Astrocyte of the spinal cord (primary cell): ENCODE data around the gene FBXL15.

Experiments used
- DNase-seq: peaks from one replicate; pipeline ENCODE4 v3.0.0; 2011; ENCODE audit warnings: low read depth, low spot score
- H3K4me3 ChIP-seq: 2 replicates; pipeline ENCODE4 v1.5.1; 2011; ENCODE audit warnings: low read depth, mild to moderate bottlenecking, low read length, moderate library complexity
- in situ Hi-C: cut with HindIII; loops from 2 replicates; pipeline ENCODE4 v1.10.0; 2017; ENCODE audit warnings: low sequenced_read_pairs
- TF ChIP-seq, protein P1 (sequence below): IDR thresholded peaks from 2 replicates; pipeline ENCODE4 v1.5.1; 2012; ENCODE audit warnings: low read depth, mild to moderate bottlenecking, low read length, inconsistent platforms

The FBXL15 gene

DNA sequence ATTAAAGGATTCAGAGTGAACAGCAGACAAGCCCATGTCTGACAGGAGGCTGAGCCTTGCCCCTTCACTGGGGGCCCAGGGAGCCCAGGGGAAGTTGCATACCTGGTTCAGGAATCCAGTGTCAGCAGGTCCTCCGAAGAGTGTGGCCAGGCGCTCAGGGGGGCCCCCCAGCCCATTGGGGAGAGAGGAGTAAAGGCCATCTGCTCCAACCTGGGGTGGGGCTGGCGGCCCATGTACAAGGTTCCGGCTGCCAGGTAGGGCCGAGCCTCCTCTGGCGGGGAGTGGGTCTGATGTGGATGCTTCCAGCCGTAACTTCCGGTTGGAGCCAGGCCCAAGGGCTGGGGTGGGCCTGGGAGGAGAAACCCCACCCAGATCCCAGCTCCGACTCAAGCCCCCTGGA is 4.4 kb upstream of the FBXL15 start:
- no peak for DNase-seq
- H3K4me3 ChIP-seq = no peak overlapping the region
- TF ChIP-seq, protein P1, sequence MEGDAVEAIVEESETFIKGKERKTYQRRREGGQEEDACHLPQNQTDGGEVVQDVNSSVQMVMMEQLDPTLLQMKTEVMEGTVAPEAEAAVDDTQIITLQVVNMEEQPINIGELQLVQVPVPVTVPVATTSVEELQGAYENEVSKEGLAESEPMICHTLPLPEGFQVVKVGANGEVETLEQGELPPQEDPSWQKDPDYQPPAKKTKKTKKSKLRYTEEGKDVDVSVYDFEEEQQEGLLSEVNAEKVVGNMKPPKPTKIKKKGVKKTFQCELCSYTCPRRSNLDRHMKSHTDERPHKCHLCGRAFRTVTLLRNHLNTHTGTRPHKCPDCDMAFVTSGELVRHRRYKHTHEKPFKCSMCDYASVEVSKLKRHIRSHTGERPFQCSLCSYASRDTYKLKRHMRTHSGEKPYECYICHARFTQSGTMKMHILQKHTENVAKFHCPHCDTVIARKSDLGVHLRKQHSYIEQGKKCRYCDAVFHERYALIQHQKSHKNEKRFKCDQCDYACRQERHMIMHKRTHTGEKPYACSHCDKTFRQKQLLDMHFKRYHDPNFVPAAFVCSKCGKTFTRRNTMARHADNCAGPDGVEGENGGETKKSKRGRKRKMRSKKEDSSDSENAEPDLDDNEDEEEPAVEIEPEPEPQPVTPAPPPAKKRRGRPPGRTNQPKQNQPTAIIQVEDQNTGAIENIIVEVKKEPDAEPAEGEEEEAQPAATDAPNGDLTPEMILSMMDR = no peak
- in situ Hi-C loops = no loop called here

DNA sequence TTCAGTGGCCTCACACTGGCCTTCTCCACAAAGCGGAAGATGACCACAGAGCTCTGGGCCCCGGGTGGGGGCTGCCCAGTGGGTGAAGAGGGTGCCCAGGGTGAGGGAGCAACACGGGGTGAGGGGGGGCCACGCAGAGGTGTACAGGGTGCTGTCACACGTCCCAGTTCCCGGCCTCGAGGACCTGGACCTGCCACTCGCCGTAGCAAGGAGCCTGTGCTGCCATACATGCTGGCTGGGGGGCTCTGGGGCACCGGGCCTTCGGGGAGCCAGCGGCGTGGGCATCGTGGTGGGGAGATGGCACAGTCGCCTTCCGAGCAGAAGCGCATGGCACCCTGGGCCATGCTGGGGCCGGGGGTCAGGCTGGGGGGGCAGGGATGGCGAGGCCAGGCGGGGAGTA is 3.9 kb upstream of the FBXL15 start:
- DNase-seq = no peak
- TF ChIP-seq, protein P1 = no peak
- no peak overlapping the region for H3K4me3 ChIP-seq
- in situ Hi-C loops = no loop called here

GRCh38 chr10:102418622-102419268 is 1.9 kb upstream of the FBXL15 start, which contains the start of gene PSD:
Gene PSD (minus strand): TSS chr10:102418785. CDS start chr10:102417038, 1,747 bp downstream.
- in situ Hi-C loops = no loop called here
- TF ChIP-seq, protein P1 = no peak
- DNase-seq = no peak
- peak within 1 kb of the TSS; percentile 82 for H3K4me3 ChIP-seq

DNA sequence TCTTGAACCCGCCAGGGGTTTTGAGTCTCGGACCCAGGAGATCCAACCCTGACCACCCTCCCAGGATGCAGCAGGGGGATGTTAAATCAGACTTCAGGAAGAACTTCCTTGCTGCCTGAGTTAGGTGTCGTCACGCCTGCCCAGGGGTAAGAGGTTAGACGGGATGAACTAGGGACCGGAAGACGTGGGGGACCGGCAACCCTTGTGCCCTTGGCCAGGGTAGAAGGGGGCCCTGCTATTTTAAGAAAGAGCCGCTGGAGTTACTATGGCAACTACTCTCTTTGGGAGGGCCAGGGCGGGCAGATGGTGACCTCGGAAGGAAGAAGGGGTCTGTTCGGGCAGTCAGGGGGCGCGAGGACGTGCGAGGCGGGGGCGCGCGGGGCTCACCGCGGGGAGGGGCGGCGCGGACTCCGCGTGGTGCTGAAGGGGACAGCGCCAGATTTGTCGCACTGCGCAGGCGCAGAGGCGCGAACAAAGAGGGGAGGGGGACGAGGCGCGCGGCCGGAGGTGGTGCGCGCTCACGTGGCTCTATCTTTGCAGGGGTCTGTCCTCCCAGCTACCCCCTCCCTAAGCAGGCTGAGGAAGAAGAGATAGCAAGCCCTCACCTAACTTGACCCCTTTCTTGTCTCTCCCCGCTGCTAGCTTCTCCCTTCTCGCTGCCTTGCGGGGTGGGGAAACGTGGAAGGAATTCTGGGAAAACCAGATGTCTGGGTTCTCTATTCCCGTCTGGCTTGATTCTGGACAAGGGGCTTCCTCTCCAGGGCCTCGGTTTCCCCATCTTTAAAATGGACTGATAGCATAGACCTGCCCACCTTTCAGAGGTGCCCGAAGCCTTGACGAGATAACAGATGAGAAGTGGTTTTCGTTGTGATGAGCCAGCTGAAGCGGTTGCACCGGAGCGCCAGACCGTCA is 1.1 kb upstream of the FBXL15 start:
- in situ Hi-C loops = no loop called here
- no peak for DNase-seq
- H3K4me3 ChIP-seq = peak overlapping the region; percentile 82
- TF ChIP-seq, protein P1 = no peak

DNA sequence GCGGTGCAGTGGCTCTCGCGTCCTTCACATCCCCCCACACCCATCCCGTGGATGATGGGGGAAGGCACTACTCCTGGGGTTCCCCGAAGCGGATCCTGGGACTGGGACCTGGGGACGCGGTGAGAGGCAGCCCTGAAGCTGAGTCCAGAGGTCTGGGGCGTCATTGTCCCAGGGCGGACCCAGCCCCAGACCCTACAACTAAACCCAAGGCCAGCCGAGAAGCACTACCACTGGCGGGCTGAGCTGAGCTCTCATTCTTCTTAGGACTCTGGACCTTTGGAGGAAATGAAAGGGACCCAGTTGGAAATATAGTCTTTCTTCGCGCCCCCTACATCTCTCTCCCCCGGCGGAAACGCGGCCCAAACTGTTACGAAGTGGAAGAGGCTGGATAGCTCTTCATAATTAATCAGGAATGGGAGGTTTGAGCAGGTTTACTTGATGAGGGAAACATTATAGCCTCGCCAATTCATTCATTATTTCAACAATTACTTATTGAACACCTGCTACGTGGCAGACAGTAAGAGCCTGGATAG is 389 bp upstream of the FBXL15 start:
- H3K4me3 ChIP-seq = peak overlapping the region; percentile 82
- DNase-seq = no peak
- TF ChIP-seq, protein P1 = no peak
- in situ Hi-C loops = no loop called here

DNA sequence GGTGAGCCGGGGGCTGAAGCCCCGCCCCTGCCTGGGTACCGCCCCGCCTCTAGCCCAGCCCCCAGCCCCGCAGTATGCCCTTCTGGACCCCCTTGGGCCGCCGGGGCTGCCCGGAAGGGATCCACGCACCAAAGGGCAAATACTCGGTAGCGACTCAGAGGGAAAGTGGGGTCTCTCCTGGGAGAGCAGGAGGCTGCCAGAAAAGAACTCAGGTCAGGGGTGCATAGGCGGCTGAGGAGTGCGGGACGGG is 796 bp downstream of the FBXL15 start:
- peak overlapping the region; percentile 82 for H3K4me3 ChIP-seq
- TF ChIP-seq, protein P1 = no peak
- no peak for DNase-seq
- in situ Hi-C loops = no loop called here
